ENCODE measurements around the gene CALCR.

- TF ChIP-seq CTCF (IDR thresholded peaks at IDR 0.05) (no peak), POLR2A (IDR thresholded peaks at IDR 0.05) (no peak), POLR2AphosphoS5 (IDR thresholded peaks at IDR 0.05) (no peak)
Observed at GRCh38 chr7:93562106-93562505, 12.4 kb downstream of the CALCR start.

Measured in breast epithelium (tissue), 3 donors.